ENCODE measurements around the gene IL13RA1. TPM values are rescaled to one million over a fixed set of nuclear protein-coding genes. Genes with fewer than 3 reads are reported as not detected.

The IL13RA1 gene
- total and polyA plus RNA-seq, 4 donors: 31.2 to 137 (median 44.5) TPM

DNA sequence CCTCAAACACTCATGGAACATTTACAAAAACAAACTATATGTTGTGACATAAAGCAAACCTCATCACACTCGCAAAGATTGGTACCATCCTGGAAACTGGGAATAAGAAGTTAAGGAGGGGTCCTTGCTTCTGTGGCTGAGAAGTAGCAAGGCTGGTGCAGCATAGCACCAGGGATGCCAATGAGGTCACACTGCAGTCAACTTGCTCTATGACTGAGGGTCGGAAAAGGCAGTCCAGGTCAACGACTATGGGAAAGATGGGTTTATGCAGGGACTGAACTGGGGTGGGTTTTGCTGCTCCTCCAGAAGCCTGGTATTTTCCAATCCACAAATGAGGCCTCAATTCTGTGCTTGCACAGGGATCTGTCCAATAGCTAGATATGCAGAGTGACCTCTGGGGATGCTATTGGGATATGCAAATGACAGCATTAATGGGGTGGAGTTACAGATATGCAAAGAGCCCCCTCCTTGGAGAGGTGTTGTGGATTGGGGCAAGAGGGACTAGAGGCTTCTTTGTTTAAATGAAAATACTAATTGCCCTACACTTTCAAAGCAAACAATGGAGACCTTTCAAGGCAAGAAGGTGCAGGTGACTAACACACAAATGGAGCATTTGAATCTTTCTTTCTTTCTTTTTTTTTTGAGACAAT lies 7.2 kb upstream of the IL13RA1 start:
- Histone ChIP-seq H3K9ac (ENCODE audit: low read depth in 1 of 2, low read length in 2 of 2) (no peak overlapping the region), H3K36me3 (ENCODE audit: control insufficient read depth in 4 of 4, insufficient read depth in 3 of 4, low read depth in 1 of 4, low read length in 3 of 4) (no peaks in the 10 kb centered on the region), H3K9me3 (ENCODE audit: control insufficient read depth in 4 of 4, low read length in 3 of 4) (no peaks in the 10 kb centered on the region), H3K4me3 (ENCODE audit: low read depth in 1 of 3, low read length in 3 of 3) (no peak overlapping the region), H3K27ac (ENCODE audit: low read depth in 1 of 2, low read length in 2 of 2) (no peak overlapping the region), H3K4me1 (ENCODE audit: control insufficient read depth in 4 of 4, insufficient read depth in 4 of 4, low read length in 3 of 4) (peaks cover 4 to 9% (median 7%) of the 10 kb centered on the region in 4 donors), H3K27me3 (ENCODE audit: control insufficient read depth in 4 of 4, insufficient read depth in 4 of 4, low read length in 3 of 4) (no peaks in the 10 kb centered on the region)
- no peak for DNase-seq (ENCODE audit: low spot score)
- WGBS: 91% methylated on average over 3 of the region's 3 CpGs
- TF ChIP-seq, protein P1, sequence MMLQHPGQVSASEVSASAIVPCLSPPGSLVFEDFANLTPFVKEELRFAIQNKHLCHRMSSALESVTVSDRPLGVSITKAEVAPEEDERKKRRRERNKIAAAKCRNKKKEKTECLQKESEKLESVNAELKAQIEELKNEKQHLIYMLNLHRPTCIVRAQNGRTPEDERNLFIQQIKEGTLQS (IDR thresholded peaks at IDR 0.05): no peak
- TF ChIP-seq JUND (IDR thresholded peaks at IDR 0.05) (no peak), TAF1 (conservative IDR thresholded peaks at IDR 0.05) (no peak), HNF4G (IDR thresholded peaks at IDR 0.05) (no peak)

DNA sequence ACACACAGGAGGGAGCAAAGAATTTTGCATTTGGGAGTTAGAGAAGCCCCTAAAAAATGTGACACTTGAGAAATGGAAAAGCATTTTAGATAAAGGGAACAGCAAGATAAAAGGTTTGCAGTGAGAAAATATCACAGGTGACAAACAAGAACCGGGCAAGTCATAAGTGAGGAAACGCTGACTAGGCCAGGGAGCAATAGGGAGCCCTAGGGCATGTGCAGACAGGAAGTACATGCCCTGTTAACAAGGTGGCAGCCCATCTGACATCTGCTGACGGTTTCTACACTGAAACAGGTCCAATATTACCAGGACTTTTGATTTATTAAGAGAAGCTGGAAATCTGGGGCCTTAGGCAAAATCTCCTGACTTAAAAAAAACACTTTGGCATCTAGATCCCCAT lies 4.0 kb upstream of the IL13RA1 start:
- no peak for DNase-seq (ENCODE audit: low spot score)
- H3K4me3 ChIP-seq (ENCODE audit: low read depth in 1 of 3, low read length in 3 of 3): no peak overlapping the region
- 79% methylated on average over 3 of the region's 3 CpGs for WGBS
- H3K9me3 ChIP-seq (ENCODE audit: control insufficient read depth in 4 of 4, low read length in 3 of 4): no peaks in the 10 kb centered on the region
- no peak overlapping the region for H3K27ac ChIP-seq (ENCODE audit: low read depth in 1 of 2, low read length in 2 of 2)
- TF ChIP-seq RXRA (IDR thresholded peaks at IDR 0.05): no peak
- no peak for TF ChIP-seq GABPA (IDR thresholded peaks at IDR 0.05 in 1 of 2, conservative IDR thresholded peaks at IDR 0.05 in 1 of 2)
- no peaks in the 10 kb centered on the region for H3K36me3 ChIP-seq (ENCODE audit: control insufficient read depth in 4 of 4, insufficient read depth in 3 of 4, low read depth in 1 of 4, low read length in 3 of 4)
- peaks cover 7 to 28% (median 19%) of the 10 kb centered on the region in 4 donors for H3K4me1 ChIP-seq (ENCODE audit: control insufficient read depth in 4 of 4, insufficient read depth in 4 of 4, low read length in 3 of 4)
- no peaks in the 10 kb centered on the region for H3K27me3 ChIP-seq (ENCODE audit: control insufficient read depth in 4 of 4, insufficient read depth in 4 of 4, low read length in 3 of 4)
- H3K9ac ChIP-seq (ENCODE audit: low read depth in 1 of 2, low read length in 2 of 2): no peak overlapping the region

DNA sequence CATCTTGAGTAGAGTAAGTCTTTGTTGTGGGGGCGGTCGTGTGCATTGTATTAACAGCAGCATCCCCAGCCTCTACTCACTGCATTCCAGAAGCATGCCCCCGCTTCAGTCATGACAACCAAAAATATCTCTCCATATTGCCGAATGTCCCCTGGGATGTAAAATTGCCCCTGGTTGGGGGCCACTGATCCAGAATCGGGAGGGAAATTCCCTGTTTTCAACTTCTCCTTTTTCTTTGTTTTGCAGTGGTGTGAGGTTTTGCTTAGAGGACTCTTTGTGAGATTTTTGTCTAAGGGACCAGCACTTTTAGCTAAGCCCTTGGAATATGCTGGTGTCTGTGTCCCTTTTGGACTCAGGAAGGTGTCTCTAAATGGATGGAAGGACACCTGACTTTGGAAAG lies 3.0 kb upstream of the IL13RA1 start:
- 90% methylated on average over 5 of the region's 5 CpGs for WGBS
- TF ChIP-seq TAF1 (conservative IDR thresholded peaks at IDR 0.05): no peak
- no peak for TF ChIP-seq RAD21 (IDR thresholded peaks at IDR 0.05)
- no peak for TF ChIP-seq ZBTB33 (IDR thresholded peaks at IDR 0.05)
- no peak for TF ChIP-seq FOXA1 (IDR thresholded peaks at IDR 0.05)
- no peak for TF ChIP-seq HNF4G (IDR thresholded peaks at IDR 0.05)
- no peak for TF ChIP-seq EGR1 (IDR thresholded peaks at IDR 0.05; ENCODE audit: low read depth in 2 of 2)
- TF ChIP-seq, protein P2, sequence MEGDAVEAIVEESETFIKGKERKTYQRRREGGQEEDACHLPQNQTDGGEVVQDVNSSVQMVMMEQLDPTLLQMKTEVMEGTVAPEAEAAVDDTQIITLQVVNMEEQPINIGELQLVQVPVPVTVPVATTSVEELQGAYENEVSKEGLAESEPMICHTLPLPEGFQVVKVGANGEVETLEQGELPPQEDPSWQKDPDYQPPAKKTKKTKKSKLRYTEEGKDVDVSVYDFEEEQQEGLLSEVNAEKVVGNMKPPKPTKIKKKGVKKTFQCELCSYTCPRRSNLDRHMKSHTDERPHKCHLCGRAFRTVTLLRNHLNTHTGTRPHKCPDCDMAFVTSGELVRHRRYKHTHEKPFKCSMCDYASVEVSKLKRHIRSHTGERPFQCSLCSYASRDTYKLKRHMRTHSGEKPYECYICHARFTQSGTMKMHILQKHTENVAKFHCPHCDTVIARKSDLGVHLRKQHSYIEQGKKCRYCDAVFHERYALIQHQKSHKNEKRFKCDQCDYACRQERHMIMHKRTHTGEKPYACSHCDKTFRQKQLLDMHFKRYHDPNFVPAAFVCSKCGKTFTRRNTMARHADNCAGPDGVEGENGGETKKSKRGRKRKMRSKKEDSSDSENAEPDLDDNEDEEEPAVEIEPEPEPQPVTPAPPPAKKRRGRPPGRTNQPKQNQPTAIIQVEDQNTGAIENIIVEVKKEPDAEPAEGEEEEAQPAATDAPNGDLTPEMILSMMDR (IDR thresholded peaks at IDR 0.05; ENCODE audit: low read depth, low read length, missing input control): no peak
- no peak for TF ChIP-seq YY1 (IDR thresholded peaks at IDR 0.05)
- TF ChIP-seq SP1 (IDR thresholded peaks at IDR 0.05): no peak
- no peak for TF ChIP-seq MAX (IDR thresholded peaks at IDR 0.05)
- TF ChIP-seq, protein P1 (IDR thresholded peaks at IDR 0.05): no peak
- TF ChIP-seq REST (IDR thresholded peaks at IDR 0.05): no peak
- no peak for TF ChIP-seq JUND (IDR thresholded peaks at IDR 0.05)
- no peak for TF ChIP-seq NR2F2 (IDR thresholded peaks at IDR 0.05)
- TF ChIP-seq HNF4A (conservative IDR thresholded peaks at IDR 0.05): no peak
- TF ChIP-seq RXRA (IDR thresholded peaks at IDR 0.05): no peak
- no peak for TF ChIP-seq GABPA (IDR thresholded peaks at IDR 0.05 in 1 of 2, conservative IDR thresholded peaks at IDR 0.05 in 1 of 2)
- Histone ChIP-seq H3K36me3 (ENCODE audit: control insufficient read depth in 4 of 4, insufficient read depth in 3 of 4, low read depth in 1 of 4, low read length in 3 of 4) (no peaks in the 10 kb centered on the region), H3K27me3 (ENCODE audit: control insufficient read depth in 4 of 4, insufficient read depth in 4 of 4, low read length in 3 of 4) (no peaks in the 10 kb centered on the region), H3K27ac (ENCODE audit: low read depth in 1 of 2, low read length in 2 of 2) (no peak overlapping the region), H3K4me1 (ENCODE audit: control insufficient read depth in 4 of 4, insufficient read depth in 4 of 4, low read length in 3 of 4) (peaks cover 9 to 28% (median 22%) of the 10 kb centered on the region in 4 donors), H3K9me3 (ENCODE audit: control insufficient read depth in 4 of 4, low read length in 3 of 4) (no peaks in the 10 kb centered on the region), H3K9ac (ENCODE audit: low read depth in 1 of 2, low read length in 2 of 2) (no peak overlapping the region), H3K4me3 (ENCODE audit: low read depth in 1 of 3, low read length in 3 of 3) (no peak overlapping the region)
- no peak for DNase-seq (ENCODE audit: low spot score)

All from liver (tissue), 9 donors.